Neuronal stem cell (in vitro differentiated cells): ENCODE results near the gene RBM25.

ENCODE experiments used
- DNase-seq: peaks from one replicate; pipeline ENCODE4 v3.0.0-alpha.2; 2013; ENCODE audit warnings: low spot score
- H2AFZ ChIP-seq: one replicate; pipeline ENCODE4 v1.6.1; 2013; ENCODE audit warnings: mild to moderate bottlenecking, low read length, inconsistent platforms
- H2AK5ac ChIP-seq: 2 replicates; pipeline ENCODE4 v1.6.1; 2013; ENCODE audit warnings: low read depth, mild to moderate bottlenecking, inconsistent platforms, low read length, moderate library complexity, mixed read lengths
- H2BK120ac ChIP-seq: 2 replicates; pipeline ENCODE4 v1.6.1; 2013; ENCODE audit warnings: low read depth, mild to moderate bottlenecking, inconsistent platforms, low read length, moderate library complexity, mixed read lengths
- H2BK12ac ChIP-seq: one replicate; pipeline ENCODE4 v1.6.1; 2013; ENCODE audit warnings: low read length, inconsistent platforms
- H2BK15ac ChIP-seq: 2 replicates; pipeline ENCODE4 v1.6.1; 2013; ENCODE audit warnings: mild to moderate bottlenecking, low read length, inconsistent platforms, mixed read lengths
- H2BK5ac ChIP-seq: one replicate; pipeline ENCODE4 v1.6.1; 2013; ENCODE audit warnings: inconsistent platforms, mild to moderate bottlenecking, low read length, moderate library complexity
- H3K14ac ChIP-seq: one replicate; pipeline ENCODE4 v1.6.1; 2013; ENCODE audit warnings: low read length, inconsistent platforms
- H3K18ac ChIP-seq: 2 replicates; pipeline ENCODE4 v1.6.1; 2013; ENCODE audit warnings: low read length, inconsistent platforms
- H3K23ac ChIP-seq: 2 replicates; pipeline ENCODE4 v1.6.1; 2013; ENCODE audit warnings: low read depth, mild to moderate bottlenecking, mixed read lengths, low read length, inconsistent platforms; ENCODE audit not compliant: poor library complexity
- H3K27ac ChIP-seq: replicated peaks from 3 replicates; pipeline ENCODE4 v1.5.1; 2013; ENCODE audit warnings: low read length, inconsistent platforms
- H3K27me3 ChIP-seq, 3 experiments: 2 replicates each; pipeline ENCODE4 v1.6.1; 2013; ENCODE audit warnings: low read length in 3 of 3, mild to moderate bottlenecking in 2 of 3, inconsistent platforms in 1 of 3, low read depth in 1 of 3, mixed read lengths in 1 of 3, moderate library complexity in 1 of 3; ENCODE audit not compliant: control insufficient read depth in 3 of 3, insufficient read depth in 3 of 3
- H3K36me3 ChIP-seq, 2 donors: replicated peaks in 1 of 2; 2 replicates each; pipeline ENCODE4 v1.6.1; 2013; ENCODE audit warnings: low read length in 2 of 2; ENCODE audit not compliant: control insufficient read depth in 2 of 2, insufficient read depth in 2 of 2
- H3K4ac ChIP-seq: 2 replicates; pipeline ENCODE4 v1.6.1; 2013; ENCODE audit warnings: inconsistent platforms, mild to moderate bottlenecking, low read length, moderate library complexity
- H3K4me1 ChIP-seq, 2 donors: 1 replicate in 1 of 2; 2 replicates in 1 of 2; pipeline ENCODE4 v1.6.1; 2013; ENCODE audit warnings: low read length in 2 of 2, low read depth in 1 of 2; ENCODE audit not compliant: control insufficient read depth in 2 of 2, insufficient read depth in 1 of 2
- H3K4me2 ChIP-seq: one replicate; pipeline ENCODE4 v1.6.1; 2013; ENCODE audit warnings: mild to moderate bottlenecking, low read length, inconsistent platforms; ENCODE audit not compliant: insufficient read depth, poor library complexity, severe bottlenecking
- H3K4me3 ChIP-seq, 2 donors: 2 replicates each; pipeline ENCODE4 v1.5.1; 2013; ENCODE audit warnings: low read length in 2 of 2, mild to moderate bottlenecking in 2 of 2, inconsistent platforms in 1 of 2, moderate library complexity in 1 of 2
- H3K79me1 ChIP-seq: one replicate; pipeline ENCODE4 v1.6.1; 2013; ENCODE audit warnings: low read depth, mild to moderate bottlenecking, inconsistent platforms, low read length, moderate library complexity
- H3K9ac ChIP-seq: one replicate; pipeline ENCODE4 v1.6.1; 2013; ENCODE audit warnings: mild to moderate bottlenecking, low read depth, low read length, inconsistent platforms; ENCODE audit not compliant: poor library complexity
- H3K9me3 ChIP-seq, 2 donors: replicated peaks in 1 of 2; 2 replicates each; pipeline versions ENCODE3 to v1.6.1; 2013; ENCODE audit warnings: low read length in 2 of 2, mild to moderate bottlenecking in 2 of 2, inconsistent platforms in 1 of 2, low read depth in 1 of 2, mixed read lengths in 1 of 2, moderate library complexity in 1 of 2; ENCODE audit not compliant: control insufficient read depth in 2 of 2, insufficient read depth in 1 of 2
- H4K8ac ChIP-seq: one replicate; pipeline ENCODE4 v1.6.1; 2013; ENCODE audit warnings: low read depth, mild to moderate bottlenecking, inconsistent platforms, low read length, moderate library complexity
- H4K91ac ChIP-seq: one replicate; pipeline ENCODE4 v1.6.1; 2013; ENCODE audit warnings: low read length, low read depth, mild to moderate bottlenecking, inconsistent platforms; ENCODE audit not compliant: poor library complexity
- WGBS, 2 donors: extraction: QIAGEN DNeasy Blood & Tissue Kit; methylation state at CpG; one replicate each; pipeline ENCODE4 v1.1.7; 2013; ENCODE audit warnings: missing lambda C conversion rate in 2 of 2, mixed read lengths in 1 of 2; ENCODE audit not compliant: insufficient read length in 2 of 2, insufficient replicate concordance in 1 of 2; ENCODE audit errors: extremely low coverage in 2 of 2; 5-methylcytosine and 5-hydroxymethylcytosine counted together

RBM25 gene

DNA sequence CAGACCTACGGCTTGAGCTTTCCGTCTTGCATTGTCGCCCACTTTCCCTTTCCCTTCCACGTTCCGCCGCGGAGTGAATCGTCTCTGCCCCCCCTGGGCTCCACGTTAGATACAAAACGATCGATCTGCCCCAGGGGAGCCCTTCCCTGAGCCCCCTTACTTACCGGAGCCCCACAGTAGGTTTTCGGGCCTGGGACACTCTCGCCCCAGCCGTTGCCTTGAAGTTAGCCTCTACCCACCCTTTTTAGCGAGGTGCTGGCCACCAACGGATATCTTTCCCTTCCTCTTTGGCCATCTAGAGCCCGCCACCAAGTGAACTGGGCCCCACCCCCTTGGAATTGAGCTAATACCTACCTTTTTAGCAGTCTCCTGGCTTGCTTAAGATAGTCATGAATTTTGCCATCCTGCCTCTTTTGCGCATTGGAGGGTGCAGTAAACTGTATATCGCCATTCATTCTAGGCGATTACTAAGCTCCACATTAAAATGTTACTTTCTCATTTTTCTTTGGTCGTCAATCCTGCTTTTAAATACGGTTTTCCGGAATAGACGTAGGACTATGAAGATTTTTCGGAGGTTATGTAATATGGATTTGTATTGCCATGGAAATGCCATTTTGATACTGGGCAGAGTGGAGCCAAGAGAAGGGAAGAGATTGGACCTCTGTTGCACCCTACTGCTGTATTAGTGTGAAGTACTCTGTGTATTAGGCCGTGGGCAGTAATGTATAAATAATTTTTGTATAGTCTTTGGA is 764 bp downstream of the RBM25 start:
- Histone ChIP-seq H2AK5ac (peak overlapping the region; percentile 61), H3K23ac (peak overlapping the region; percentile 96), H3K4me2 (peak overlapping the region; percentile 73), H3K79me1 (peaks cover 3% of the 10 kb centered on the region), H2BK15ac (peak overlapping the region; percentile 58), H3K18ac (peak overlapping the region; percentile 96), H3K14ac (peak overlapping the region; percentile 99), H4K8ac (peak overlapping the region; percentile 65), H2BK12ac (no peak overlapping the region), H2BK120ac (peak overlapping the region; percentile 16), H3K36me3 (peaks cover 0 to 41% of the 10 kb centered on the region in 2 donors), H3K27me3 (no peaks in the 10 kb centered on the region), H3K4me3 (peak overlapping the region; percentile 89 to 98), H3K27ac (peak overlapping the region; percentile 95), H2AFZ (peak overlapping the region; percentile 87), H4K91ac (no peak overlapping the region), H3K9ac (peak overlapping the region; percentile 95), H3K4ac (peak overlapping the region; percentile 38), H3K4me1 (no peaks in the 10 kb centered on the region), H2BK5ac (peak overlapping the region; percentile 84), H3K9me3 (no peaks in the 10 kb centered on the region)
- no peak for DNase-seq
- no CpG with 5 or more reads among the region's 27 CpGs for WGBS, 2 donors

DNA sequence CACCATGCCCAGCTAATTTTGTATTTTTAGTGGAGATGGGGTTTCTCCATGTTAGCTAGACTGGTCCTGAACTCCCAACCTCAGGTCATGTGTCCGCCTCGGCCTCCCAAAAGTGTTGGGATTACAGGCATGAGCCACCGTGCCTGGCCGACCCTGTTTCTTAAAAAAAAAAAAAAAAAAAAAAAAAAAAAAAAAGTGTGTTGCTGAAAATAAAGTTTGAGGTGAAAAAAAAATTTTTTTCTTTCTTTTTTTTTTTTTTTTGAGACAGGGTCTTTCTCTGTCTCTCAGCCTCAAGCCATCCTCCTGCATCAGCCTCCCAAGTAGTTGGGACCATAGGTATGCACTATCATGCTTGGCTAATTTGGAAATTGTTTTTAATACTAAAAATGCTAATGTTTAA is 11.3 kb downstream of the RBM25 start:
- H4K8ac ChIP-seq = no peak overlapping the region
- H3K9me3 ChIP-seq = peaks cover 0 to 1% of the 10 kb centered on the region in 2 donors
- H3K4me3 ChIP-seq = no peak overlapping the region
- H3K18ac ChIP-seq = no peak overlapping the region
- no peak overlapping the region for H3K4ac ChIP-seq
- no peak overlapping the region for H2BK120ac ChIP-seq
- no peak overlapping the region for H3K23ac ChIP-seq
- H2BK5ac ChIP-seq = no peak overlapping the region
- H4K91ac ChIP-seq = no peak overlapping the region
- H2BK15ac ChIP-seq = no peak overlapping the region
- no peak overlapping the region for H2AFZ ChIP-seq
- DNase-seq = no peak
- no peak overlapping the region for H2BK12ac ChIP-seq
- H3K9ac ChIP-seq = no peak overlapping the region
- no peak overlapping the region for H2AK5ac ChIP-seq
- H3K36me3 ChIP-seq = peaks cover 8 to 91% of the 10 kb centered on the region in 2 donors
- peaks cover 2% of the 10 kb centered on the region for H3K79me1 ChIP-seq
- H3K27me3 ChIP-seq = no peaks in the 10 kb centered on the region
- no peaks in the 10 kb centered on the region for H3K4me1 ChIP-seq
- no peak overlapping the region for H3K4me2 ChIP-seq
- no CpG with 5 or more reads among the region's 4 CpGs for WGBS, 2 donors
- H3K14ac ChIP-seq = no peak overlapping the region
- no peak overlapping the region for H3K27ac ChIP-seq

- Histone ChIP-seq H3K9me3 (peaks cover 0 to 7% of the 10 kb centered on the region in 2 donors), H2BK5ac (no peak overlapping the region), H2AK5ac (no peak overlapping the region), H3K27ac (no peak overlapping the region), H3K9ac (no peak overlapping the region), H3K4me1 (no peaks in the 10 kb centered on the region), H4K91ac (no peak overlapping the region), H2BK12ac (no peak overlapping the region), H3K27me3 (no peaks in the 10 kb centered on the region), H3K14ac (no peak overlapping the region), H3K23ac (no peak overlapping the region), H3K36me3 (peaks cover 24 to 95% of the 10 kb centered on the region in 2 donors), H2BK15ac (no peak overlapping the region), H2BK120ac (no peak overlapping the region), H3K18ac (no peak overlapping the region), H3K4me2 (no peak overlapping the region), H3K79me1 (peaks cover 2% of the 10 kb centered on the region), H3K4me3 (no peak overlapping the region), H3K4ac (no peak overlapping the region), H4K8ac (no peak overlapping the region), H2AFZ (no peak overlapping the region)
- WGBS, 2 donors = no CpG with 5 or more reads among the region's 2 CpGs
- no peak for DNase-seq
These were observed 32.7 kb downstream of the RBM25 start for GRCh38 chr14:73091044-73091443.

DNA sequence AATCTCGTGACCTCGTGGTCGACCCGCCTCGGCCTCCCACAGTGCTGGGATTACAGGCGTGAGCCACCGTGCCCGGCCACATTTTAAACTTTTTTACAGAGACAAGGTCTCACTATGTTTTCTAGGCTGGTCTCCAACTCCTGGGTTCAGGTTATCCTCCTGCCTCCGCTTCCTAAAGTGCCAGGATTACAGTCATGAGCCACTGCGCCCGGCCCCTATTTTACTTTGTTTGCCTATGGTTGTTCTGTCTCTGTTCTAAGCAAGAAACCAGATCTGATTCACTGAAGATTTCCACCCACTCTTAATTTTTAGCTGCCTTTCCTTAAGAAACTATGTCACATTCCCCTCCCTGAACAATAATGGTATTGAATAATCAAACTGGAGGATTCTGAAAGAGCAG is 39.1 kb downstream of the RBM25 start:
- Histone ChIP-seq H2BK120ac (no peak overlapping the region), H3K9me3 (peaks cover 0 to 2% of the 10 kb centered on the region in 2 donors), H3K9ac (no peak overlapping the region), H3K4me2 (no peak overlapping the region), H2BK15ac (no peak overlapping the region), H3K79me1 (peaks cover 3% of the 10 kb centered on the region), H2BK5ac (no peak overlapping the region), H3K18ac (no peak overlapping the region), H3K27me3 (no peaks in the 10 kb centered on the region), H4K8ac (no peak overlapping the region), H2AFZ (no peak overlapping the region), H4K91ac (no peak overlapping the region), H3K14ac (no peak overlapping the region), H3K36me3 (peaks cover 11 to 97% of the 10 kb centered on the region in 2 donors), H3K4me3 (no peak overlapping the region), H3K23ac (no peak overlapping the region), H3K27ac (no peak overlapping the region), H2AK5ac (no peak overlapping the region), H3K4me1 (no peaks in the 10 kb centered on the region), H2BK12ac (no peak overlapping the region), H3K4ac (no peak overlapping the region)
- no peak for DNase-seq
- no CpG with 5 or more reads among the region's 11 CpGs for WGBS, 2 donors
